ENCODE measurements around the gene HNRNPL. TPM values are rescaled to one million over a fixed set of nuclear protein-coding genes. Genes with fewer than 3 reads are reported as not detected.

The HNRNPL gene
- polyA plus RNA-seq, 1 experiment: 316 TPM

- no peak for DNase-seq (ENCODE audit: low read depth, low spot score)
- H3K9me3 ChIP-seq (ENCODE audit: control insufficient read depth, insufficient read depth, low read length): no peaks in the 10 kb centered on the region
- no peak for TF ChIP-seq CTCF (IDR thresholded peaks at IDR 0.05; ENCODE audit: low read depth, low read length)
- H3K4me3 ChIP-seq (ENCODE audit: low read depth, low read length): no peak overlapping the region
- POLR2A ChIA-PET: no interaction called here
- H3K27ac ChIP-seq (ENCODE audit: low read depth, low read length): peak overlapping the region; percentile 31
- H3K27me3 ChIP-seq (ENCODE audit: control insufficient read depth, insufficient read depth, low read length): no peaks in the 10 kb centered on the region
- CTCF ChIA-PET: interaction anchor here (1.2 kb wide), 1 partner anchor 88 kb away, joined by 5 read pairs; the partner anchor contains the start of genes MRPS12 and SARS2
These were observed 7.9 kb downstream of the HNRNPL start for GRCh38 chr19:38841787-38842438.

GRCh38 chr19:38841180-38841766 lies 8.5 kb downstream of the HNRNPL start:
- CTCF ChIA-PET: interaction anchor here (1.2 kb wide), 1 partner anchor 89 kb away, joined by 5 read pairs; the partner anchor contains the start of genes MRPS12 and SARS2
- Histone ChIP-seq H3K27ac (ENCODE audit: low read depth, low read length) (no peak overlapping the region), H3K4me3 (ENCODE audit: low read depth, low read length) (no peak overlapping the region), H3K9me3 (ENCODE audit: control insufficient read depth, insufficient read depth, low read length) (no peaks in the 10 kb centered on the region), H3K27me3 (ENCODE audit: control insufficient read depth, insufficient read depth, low read length) (no peaks in the 10 kb centered on the region)
- POLR2A ChIA-PET: interaction anchor here (0.6 to 1.1 kb wide), 3 partner anchors 9 to 107 kb away, joined by 3 to 4 read pairs (median 3); partner anchors contain the start of gene ECH1
- no peak for DNase-seq (ENCODE audit: low read depth, low spot score)
- no peak for TF ChIP-seq CTCF (IDR thresholded peaks at IDR 0.05; ENCODE audit: low read depth, low read length)

- DNase-seq (ENCODE audit: low read depth, low spot score): no peak
- Histone ChIP-seq H3K4me3 (ENCODE audit: low read depth, low read length) (no peak overlapping the region), H3K27me3 (ENCODE audit: control insufficient read depth, insufficient read depth, low read length) (no peaks in the 10 kb centered on the region), H3K27ac (ENCODE audit: low read depth, low read length) (no peak overlapping the region), H3K9me3 (ENCODE audit: control insufficient read depth, insufficient read depth, low read length) (no peaks in the 10 kb centered on the region)
- ChIA-PET POLR2A (interaction anchor here (0.6 to 1.1 kb wide), 3 partner anchors 9 to 106 kb away, joined by 3 to 4 read pairs (median 3); partner anchors contain the start of gene ECH1), CTCF (no interaction called here)
- TF ChIP-seq CTCF (IDR thresholded peaks at IDR 0.05; ENCODE audit: low read depth, low read length): no peak
These were observed 9.2 kb downstream of the HNRNPL start for GRCh38 chr19:38840583-38840968.

- CTCF ChIA-PET: no interaction called here
- H3K4me3 ChIP-seq (ENCODE audit: low read depth, low read length): no peak overlapping the region
- no peaks in the 10 kb centered on the region for H3K9me3 ChIP-seq (ENCODE audit: control insufficient read depth, insufficient read depth, low read length)
- TF ChIP-seq CTCF (IDR thresholded peaks at IDR 0.05; ENCODE audit: low read depth, low read length): no peak
- no peak overlapping the region for H3K27ac ChIP-seq (ENCODE audit: low read depth, low read length)
- DNase-seq (ENCODE audit: low read depth, low spot score): no peak
- POLR2A ChIA-PET: interaction anchor here (0.8 to 1.7 kb wide), 3 partner anchors 8 to 14 kb away, joined by 3 to 7 read pairs (median 4); partner anchors contain the start of gene ECH1
- no peaks in the 10 kb centered on the region for H3K27me3 ChIP-seq (ENCODE audit: control insufficient read depth, insufficient read depth, low read length)
These were observed 9.8 kb downstream of the HNRNPL start for GRCh38 chr19:38839816-38840582.

Data from AG04450 (cell line).